GM21529 (cell line): ENCODE data around the gene ATP2A2.
A peak's percentile ranks its signal among the peaks of the same experiment; 100 is the strongest.

Experiments
- ATAC-seq: cut with Tn5 transposase; IDR thresholded peaks from one replicate; pipeline ENCODE4 v1.9.1; 2021; ENCODE audit not compliant: unreplicated experiment

The ATP2A2 gene

DNA sequence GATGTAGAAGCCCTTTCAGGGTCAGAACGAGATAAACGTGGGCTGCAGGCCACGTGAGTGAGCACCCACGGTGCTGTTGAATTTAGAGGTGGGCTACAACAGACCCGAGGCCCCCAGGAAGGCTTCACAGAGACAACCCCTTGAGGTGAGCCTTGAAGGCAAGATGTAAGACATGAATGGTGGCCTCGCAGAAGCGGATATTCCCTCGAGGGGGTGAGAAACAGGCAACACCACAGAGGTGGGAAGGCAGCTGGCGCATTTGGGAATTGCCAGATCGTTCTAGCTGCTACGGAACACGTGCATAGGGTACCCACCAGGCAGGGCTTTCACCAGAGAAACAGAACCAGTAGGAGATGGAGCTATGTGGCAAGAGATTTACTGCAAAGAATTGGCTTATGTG lies 22.6 kb upstream of the ATP2A2 start:
- ATAC-seq: no peak

DNA sequence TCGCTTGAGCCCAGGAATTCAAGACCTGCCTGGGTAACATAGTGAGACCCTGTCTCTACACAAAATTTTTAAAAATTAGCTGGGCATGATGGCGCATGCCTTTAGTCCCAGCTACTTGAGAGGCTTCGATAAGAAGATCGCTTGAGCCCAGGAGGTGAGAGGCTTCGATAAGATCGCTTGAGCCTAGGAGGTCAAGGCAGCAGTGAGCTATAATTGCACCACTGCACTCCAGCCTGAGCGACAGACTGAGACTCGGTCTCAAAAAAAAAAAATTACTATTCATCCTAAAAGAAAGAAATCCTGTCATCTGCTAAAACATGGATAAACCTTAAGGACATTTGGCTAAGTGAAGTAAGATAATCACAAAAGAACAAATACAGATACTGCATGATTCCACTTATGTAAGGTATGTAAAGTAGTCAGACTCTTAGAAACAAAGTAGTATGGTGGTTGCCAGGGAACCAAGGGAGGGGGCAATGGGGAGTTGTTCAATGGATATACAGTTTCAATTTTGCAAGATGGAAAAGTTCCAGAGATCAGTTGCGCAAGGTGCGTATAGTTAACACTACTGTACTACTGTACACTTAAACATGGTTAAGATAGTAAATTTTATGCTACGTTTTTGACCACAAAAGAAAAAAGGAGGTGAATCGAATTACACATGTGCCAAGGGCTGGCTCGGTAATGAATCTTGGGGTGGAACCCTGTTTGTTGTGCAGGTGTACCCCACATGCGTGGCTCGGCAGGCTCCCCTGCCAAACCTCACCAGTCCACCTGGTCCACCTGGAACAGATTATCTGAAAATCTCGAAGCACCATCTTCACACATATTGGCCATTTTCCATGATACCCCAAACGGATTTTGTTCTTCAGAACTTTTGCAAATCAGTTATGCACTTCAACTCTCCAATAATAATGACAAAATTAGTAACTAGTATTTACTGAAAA lies 18.3 kb upstream of the ATP2A2 start:
- ATAC-seq: no peak

- no peak for ATAC-seq
These were observed 14.6 kb upstream of the ATP2A2 start for GRCh38 chr12:110266381-110266960.

DNA sequence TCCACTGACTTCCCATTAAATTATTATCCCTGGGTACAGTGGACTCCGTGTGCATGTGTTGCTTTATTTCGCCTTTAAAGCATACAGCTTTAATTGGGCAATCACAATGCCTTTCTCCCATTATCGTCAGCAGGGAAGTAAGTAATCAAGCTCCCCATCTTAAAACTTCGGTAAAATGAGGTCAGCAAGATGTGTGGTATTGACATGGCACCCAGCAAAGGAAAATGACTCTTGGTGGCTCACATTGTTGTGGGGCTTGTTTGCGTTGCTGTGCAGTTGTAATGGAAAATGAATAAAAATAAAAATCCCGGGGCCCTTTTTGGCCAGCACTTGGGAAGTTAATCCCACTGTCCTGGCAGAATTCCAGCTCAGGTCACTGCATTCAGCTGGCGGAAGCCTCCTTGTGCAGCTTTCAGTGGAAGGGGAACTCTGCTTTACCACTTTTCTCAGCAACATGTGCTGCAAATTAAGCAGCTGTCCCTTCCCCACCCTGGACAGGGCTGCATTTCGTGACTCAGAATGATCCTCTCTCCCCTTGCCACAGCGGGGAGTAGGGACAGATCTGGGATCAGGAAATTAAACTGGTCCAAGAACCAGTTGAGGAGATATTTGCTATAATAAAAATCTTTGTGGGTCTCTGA lies 13.9 kb upstream of the ATP2A2 start:
- ATAC-seq: no peak

GRCh38 chr12:110269622-110270124 lies 11.4 kb upstream of the ATP2A2 start:
- ATAC-seq: no peak

DNA sequence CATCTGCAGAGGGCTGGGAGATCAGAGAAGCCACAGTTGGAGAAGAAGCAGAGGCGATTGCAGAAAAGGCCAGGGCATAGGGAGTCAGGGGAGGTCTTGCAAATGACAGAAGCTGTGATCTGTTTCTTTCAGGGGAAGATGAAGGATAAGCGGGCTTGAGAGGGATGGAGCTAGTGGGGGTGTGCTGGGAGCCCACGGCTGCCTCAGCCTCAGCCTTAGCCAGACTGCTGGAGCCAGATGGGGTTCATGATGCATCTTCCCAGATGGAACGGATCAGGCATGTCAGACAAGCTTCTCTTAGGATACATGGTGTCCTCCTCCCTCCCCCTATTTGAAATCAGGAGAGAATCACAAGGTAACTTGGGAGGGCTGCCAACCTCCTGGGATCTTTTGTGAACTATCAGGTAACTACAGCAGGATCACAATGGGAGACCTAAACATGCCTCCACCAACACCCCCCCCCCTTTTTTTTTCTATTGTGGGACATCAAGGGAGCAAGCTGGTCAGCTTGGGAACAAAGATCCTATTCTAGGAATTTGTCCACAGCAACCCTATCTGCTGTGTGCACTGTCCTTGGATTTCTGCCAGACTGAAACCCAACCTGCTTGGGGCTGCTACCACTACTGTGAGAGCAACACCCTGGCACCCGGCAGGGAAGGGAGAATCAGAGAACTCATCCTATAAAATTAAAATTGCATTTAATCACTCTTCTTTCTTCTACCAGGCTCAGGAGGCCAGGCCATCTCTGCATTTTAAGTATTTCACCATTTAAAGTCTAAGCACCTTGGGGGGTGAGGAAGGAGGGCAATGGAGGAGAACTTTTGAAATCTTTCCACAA lies 10.7 kb upstream of the ATP2A2 start:
- ATAC-seq: no peak

DNA sequence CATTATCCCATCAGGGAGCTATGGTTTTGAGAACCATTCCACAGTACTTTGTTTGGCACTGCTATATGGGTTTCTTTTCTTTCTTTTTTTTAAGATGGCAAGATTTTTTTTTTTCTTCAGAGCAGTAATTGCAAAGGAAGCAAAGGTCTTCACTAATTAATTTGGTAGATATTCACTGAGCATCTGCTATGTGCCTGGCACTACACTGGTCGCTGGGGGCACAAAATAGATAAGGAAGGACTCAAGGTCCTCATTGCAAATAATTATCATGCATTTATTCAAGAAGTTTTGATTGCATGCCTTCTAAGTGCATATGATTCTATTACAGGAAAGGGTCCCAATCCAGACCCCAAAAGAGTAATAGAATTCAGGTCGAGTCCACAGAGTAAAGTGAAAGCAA lies 10.0 kb upstream of the ATP2A2 start:
- ATAC-seq: no peak

GRCh38 chr12:110277530-110278254 lies 3.4 kb upstream of the ATP2A2 start:
- no peak for ATAC-seq

- no peak for ATAC-seq
These were observed 2.9 kb upstream of the ATP2A2 start for GRCh38 chr12:110278255-110278536.

- no peak for ATAC-seq
These were observed 1.3 kb upstream of the ATP2A2 start for GRCh38 chr12:110279566-110280375.

- ATAC-seq: peak; percentile 2
These were observed 662 bp upstream of the ATP2A2 start for GRCh38 chr12:110280392-110280778.

- peak; percentile 39 for ATAC-seq
These were observed 677 bp downstream of the ATP2A2 start for GRCh38 chr12:110281549-110282299.

GRCh38 chr12:110282300-110282860 lies 1.3 kb downstream of the ATP2A2 start:
- ATAC-seq: peak; percentile 3

- no peak for ATAC-seq
These were observed 2.1 kb downstream of the ATP2A2 start for GRCh38 chr12:110282956-110283817.

DNA sequence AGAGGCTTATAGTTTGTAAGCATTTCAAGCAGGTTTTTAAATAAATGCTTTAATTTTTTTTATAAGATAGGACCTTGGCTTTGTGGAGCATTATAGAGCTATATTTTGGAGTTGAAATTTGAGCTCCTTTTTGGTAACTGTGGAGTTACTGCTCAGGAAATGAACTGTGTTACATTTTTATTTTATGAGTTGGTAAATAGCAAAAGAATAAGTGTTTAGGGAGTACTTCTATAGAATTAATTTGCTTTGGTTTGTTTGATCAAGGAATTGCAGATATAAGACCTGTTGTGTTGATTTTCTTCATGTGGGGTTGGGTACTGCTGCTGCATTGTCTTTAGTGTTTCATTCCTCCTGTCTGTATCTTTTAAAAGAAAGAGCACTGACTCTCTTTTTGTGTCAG lies 3.5 kb downstream of the ATP2A2 start:
- ATAC-seq: no peak

DNA sequence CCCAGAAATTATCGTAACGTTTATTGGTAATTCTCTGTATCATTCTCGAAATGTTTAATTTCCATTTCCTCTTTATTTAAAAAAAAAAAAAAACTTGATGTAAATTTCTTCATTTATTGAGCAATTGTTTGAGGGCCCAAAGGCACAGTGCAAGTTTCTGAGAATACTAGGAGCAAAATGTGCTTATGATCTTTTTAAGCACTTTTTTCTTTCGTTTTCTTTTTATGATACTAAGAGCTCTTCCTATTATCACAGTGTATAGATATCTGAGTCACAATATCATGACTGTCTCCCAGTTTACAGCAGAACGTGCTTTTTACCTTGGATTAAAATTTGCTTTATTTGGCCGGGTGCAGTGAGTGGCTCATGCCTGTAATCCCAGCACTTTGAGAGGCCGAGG lies 5.6 kb downstream of the ATP2A2 start:
- no peak for ATAC-seq

- ATAC-seq: no peak
These were observed 6.9 kb downstream of the ATP2A2 start for GRCh38 chr12:110287986-110288385.
